WI38 (cell line): ENCODE data around the gene KCTD3.

Experiments used
- H3K4me3 ChIP-seq: 2 replicates; pipeline ENCODE4 v1.5.1; 2011; ENCODE audit warnings: low read depth, mild to moderate bottlenecking, control low read depth, low read length
- TF ChIP-seq, protein P1 (sequence below): IDR thresholded peaks from 2 replicates; pipeline ENCODE4 v1.5.1; 2012; ENCODE audit warnings: low read depth, mild to moderate bottlenecking, control low read depth, low read length

The KCTD3 gene

DNA sequence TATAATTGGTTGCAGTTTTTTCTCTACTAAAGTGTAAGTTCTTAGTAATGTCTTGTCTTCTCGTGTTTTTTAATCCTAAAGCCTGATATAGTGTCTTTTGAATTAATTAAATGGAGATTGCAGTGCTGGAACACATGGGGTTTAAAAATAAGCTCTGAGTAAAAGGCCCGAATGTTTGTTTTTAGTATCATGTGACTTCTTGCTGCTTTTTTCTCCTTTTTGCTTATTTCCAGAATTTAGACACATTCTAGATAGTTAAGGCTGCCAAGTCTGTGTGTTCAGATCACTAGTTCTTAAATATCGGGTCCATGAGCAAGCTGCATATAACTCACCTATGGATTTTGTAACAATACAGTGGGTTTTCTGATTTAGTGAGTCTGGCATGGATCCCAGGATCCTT, 27.5 kb downstream of the KCTD3 start:
- TF ChIP-seq, protein P1, sequence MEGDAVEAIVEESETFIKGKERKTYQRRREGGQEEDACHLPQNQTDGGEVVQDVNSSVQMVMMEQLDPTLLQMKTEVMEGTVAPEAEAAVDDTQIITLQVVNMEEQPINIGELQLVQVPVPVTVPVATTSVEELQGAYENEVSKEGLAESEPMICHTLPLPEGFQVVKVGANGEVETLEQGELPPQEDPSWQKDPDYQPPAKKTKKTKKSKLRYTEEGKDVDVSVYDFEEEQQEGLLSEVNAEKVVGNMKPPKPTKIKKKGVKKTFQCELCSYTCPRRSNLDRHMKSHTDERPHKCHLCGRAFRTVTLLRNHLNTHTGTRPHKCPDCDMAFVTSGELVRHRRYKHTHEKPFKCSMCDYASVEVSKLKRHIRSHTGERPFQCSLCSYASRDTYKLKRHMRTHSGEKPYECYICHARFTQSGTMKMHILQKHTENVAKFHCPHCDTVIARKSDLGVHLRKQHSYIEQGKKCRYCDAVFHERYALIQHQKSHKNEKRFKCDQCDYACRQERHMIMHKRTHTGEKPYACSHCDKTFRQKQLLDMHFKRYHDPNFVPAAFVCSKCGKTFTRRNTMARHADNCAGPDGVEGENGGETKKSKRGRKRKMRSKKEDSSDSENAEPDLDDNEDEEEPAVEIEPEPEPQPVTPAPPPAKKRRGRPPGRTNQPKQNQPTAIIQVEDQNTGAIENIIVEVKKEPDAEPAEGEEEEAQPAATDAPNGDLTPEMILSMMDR, result no peak
- H3K4me3 ChIP-seq, result no peak overlapping the region

GRCh38 chr1:215595231-215595630, 28.1 kb downstream of the KCTD3 start:
- no peak overlapping the region for H3K4me3 ChIP-seq
- TF ChIP-seq, protein P1, result no peak

DNA sequence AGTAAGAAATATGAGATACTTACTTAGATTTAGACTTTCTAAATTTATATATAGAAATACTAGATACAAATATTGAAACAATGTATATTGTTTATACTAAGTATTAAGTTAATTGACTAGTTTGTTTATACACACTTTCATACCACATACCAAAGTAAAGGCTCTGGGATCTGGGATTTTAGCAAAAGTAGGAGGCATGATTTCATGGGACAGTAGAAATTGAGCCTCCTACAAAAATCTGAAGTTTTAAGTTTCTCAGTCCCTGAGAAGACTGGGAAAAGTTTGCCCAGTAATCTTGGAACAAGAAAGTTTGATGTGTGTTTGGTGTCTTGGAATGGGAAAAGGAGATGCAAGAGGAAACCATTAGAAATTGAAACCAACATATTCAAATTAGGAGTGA, 30.9 kb downstream of the KCTD3 start:
- TF ChIP-seq, protein P1, result no peak
- no peak overlapping the region for H3K4me3 ChIP-seq

DNA sequence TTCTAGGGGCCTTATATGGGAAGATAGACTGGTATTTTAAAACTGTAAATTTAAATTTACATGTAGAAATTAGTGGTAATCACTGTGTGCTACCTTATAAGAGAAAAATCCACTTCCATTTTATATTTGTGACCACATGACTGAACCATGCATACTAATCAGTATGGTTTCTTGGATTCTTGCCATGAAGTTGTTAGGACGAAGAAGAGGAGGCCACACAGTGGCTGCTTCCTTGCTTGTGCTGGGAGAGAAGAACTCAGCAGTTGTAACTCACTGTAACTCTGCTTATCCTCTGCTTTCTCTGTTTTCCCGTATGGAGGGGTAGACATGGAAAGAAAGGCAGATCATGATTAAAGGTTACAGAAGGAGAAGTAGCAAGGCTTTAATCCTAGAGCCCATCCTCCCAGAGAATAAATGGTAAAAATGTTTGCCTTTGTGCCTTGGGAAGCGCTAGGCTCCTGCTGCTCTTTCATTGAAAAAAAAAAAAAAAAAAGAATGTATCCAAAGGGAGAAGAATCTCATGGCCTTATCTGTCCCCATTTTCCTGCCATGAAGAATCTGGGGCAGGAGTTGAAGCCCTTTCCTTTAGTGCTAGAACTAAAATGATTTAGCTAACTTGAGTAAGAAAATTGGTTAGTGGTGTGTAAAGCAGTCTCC, 32.4 kb downstream of the KCTD3 start:
- no peak overlapping the region for H3K4me3 ChIP-seq
- TF ChIP-seq, protein P1, result no peak

DNA sequence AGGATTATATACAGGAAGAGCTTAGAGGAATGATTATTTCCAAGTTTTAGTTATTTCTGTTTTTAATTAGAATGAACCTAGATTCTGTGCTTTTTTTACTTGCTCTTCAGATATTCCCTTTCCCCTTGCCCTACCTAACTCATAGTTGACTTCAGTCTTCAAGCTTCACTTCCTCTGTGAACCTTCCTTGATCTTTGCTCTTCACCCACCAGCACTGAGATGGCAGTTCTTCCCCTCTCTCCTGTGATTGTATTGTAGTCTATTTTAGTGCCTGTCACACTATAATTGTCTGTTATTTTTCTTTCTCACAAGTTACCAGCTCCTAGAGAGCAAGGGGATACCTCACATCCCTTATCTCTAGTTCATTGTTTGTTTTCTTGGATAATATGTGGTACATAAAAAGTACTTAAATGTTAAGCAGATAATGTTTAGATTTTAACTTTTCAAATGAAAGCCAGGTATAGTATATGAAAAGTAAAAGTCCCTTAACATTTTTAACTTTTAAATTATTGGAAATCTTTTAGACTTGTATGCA, 33.2 kb downstream of the KCTD3 start:
- TF ChIP-seq, protein P1, result no peak

DNA sequence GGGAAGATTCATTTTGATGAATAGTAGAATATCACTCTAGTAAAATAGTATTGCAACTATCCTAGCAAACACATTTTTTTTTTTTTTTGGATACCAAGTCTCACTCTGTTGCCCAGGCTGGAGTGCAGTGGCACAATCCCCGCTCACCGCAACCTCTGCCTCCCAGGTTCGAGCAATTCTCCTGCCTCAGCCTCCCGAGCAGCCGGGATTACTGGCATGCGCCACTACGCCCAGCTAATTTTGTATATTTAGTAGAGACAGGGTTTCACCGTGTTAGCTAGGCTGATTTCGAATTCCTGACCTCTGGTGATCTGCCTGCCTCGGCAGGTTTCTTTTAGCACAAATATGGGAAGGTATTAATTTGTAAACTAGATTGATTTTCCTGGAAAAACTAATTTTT, 33.8 kb downstream of the KCTD3 start:
- no peak overlapping the region for H3K4me3 ChIP-seq
- TF ChIP-seq, protein P1, result no peak

More for the DNA sequence above, 33.2 kb downstream of the KCTD3 start:
- H3K4me3 ChIP-seq, result no peak overlapping the region

DNA sequence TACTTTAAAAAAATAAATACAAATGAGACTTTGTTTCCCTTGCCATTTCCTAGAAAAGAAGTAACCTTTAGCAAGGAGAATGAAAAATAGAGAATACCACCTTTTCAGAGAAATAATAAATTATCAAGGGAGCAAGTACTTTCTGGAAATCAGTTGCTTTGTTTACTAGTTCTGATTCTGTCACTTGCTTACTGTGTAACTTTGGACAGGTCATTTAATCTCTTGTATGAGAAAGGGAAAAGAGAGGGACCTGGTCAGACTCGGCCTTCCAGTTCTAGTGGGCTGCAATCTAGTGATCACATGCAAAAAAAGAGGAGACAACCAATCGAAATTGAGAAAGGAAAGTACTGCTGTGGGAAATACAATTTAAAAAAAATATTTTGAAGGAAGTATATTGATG, 34.2 kb downstream of the KCTD3 start:
- H3K4me3 ChIP-seq, result no peak overlapping the region
- TF ChIP-seq, protein P1, result no peak
